ENCODE results near the gene NOTUM. TPM values are rescaled to one million over a fixed set of nuclear protein-coding genes. Genes with fewer than 3 reads are reported as not detected.

Gene NOTUM
- total and polyA plus RNA-seq, 9 of the 15 experiments (the other 6 are each of a cell fraction or from before 2014, with no cell fraction given) = 0.03 to 14.0 (median 4.1) TPM

- TF ChIP-seq RBFOX2 (IDR thresholded peaks at IDR 0.05; ENCODE audit: low read depth, low read length) (peak; percentile 59; the same call in 1 of the 2 replicates), POLR2B (IDR thresholded peaks at IDR 0.05; ENCODE audit: low read depth, partially characterized antibody) (peak; percentile 25), POLR2G (IDR thresholded peaks at IDR 0.05; ENCODE audit: low read depth, low read length) (peak; percentile 72), CHD4 (IDR thresholded peaks at IDR 0.05; ENCODE audit: insufficient read depth, insufficient replicate concordance, low read depth, low read length, poor library complexity, severe bottlenecking) (no peak), ARID1B (IDR thresholded peaks at IDR 0.05) (no peak), ZNF318 (IDR thresholded peaks at IDR 0.05; ENCODE audit: borderline replicate concordance in 1 of 2, low read depth in 1 of 2) (no peak), TFE3 (CRISPR knock-in tag; IDR thresholded peaks at IDR 0.05) (no peak), NR2C2 (CRISPR knock-in tag; IDR thresholded peaks at IDR 0.05) (peak; percentile 88), NR2C2 (tag; IDR thresholded peaks at IDR 0.05) (peak; percentile 79), HLTF (IDR thresholded peaks at IDR 0.05) (no peak), FOXA1 (IDR thresholded peaks at IDR 0.05; ENCODE audit: borderline replicate concordance) (no peak), SMARCE1 (IDR thresholded peaks at IDR 0.05) (no peak), SUPT5H (IDR thresholded peaks at IDR 0.05) (peak; percentile 39; the same call in 1 of the 2 replicates), POLR2AphosphoS5 (IDR thresholded peaks at IDR 0.05; ENCODE audit: control insufficient read depth, insufficient read depth, low read depth, low read length) (peak; percentile 16; the same call in 1 of the 2 replicates), TRIM25 (IDR thresholded peaks at IDR 0.05; ENCODE audit: borderline replicate concordance) (no peak)
Observed at GRCh38 chr17:81920612-81921536, 40.1 kb downstream of the NOTUM start (continued).
